ENCODE data around the gene DIS3L2. TPM values are rescaled to one million over a fixed set of nuclear protein-coding genes. Genes with fewer than 3 reads are reported as not detected.

The DIS3L2 gene
- total RNA-seq, 1 donor from 2014 or later = 24.0 TPM

- Histone ChIP-seq H3K27ac (ENCODE audit: low read depth, low read length) (no peak overlapping the region), H3K9me3 (ENCODE audit: insufficient read depth, low read depth, low read length) (no peaks in the 10 kb centered on the region), H2AFZ (ENCODE audit: low read depth, low read length) (no peak overlapping the region), H3K4me1 (ENCODE audit: insufficient read depth, low read length) (peaks cover 11% of the 10 kb centered on the region), H3K4me2 (ENCODE audit: low read length) (no peak overlapping the region), H3K36me3 (ENCODE audit: insufficient read depth, low read length) (peaks cover 2% of the 10 kb centered on the region), H3K4me3 (ENCODE audit: insufficient read depth, low read depth, low read length) (no peak overlapping the region), H4K20me1 (ENCODE audit: insufficient read depth, low read length) (peaks cover 11% of the 10 kb centered on the region), H3K27me3 (ENCODE audit: insufficient read depth, low read length) (no peaks in the 10 kb centered on the region), H3K79me2 (ENCODE audit: insufficient read depth, low read length) (no peaks in the 10 kb centered on the region), H3K9ac (ENCODE audit: low read length) (no peak overlapping the region)
- H3K9me3 Mint-ChIP-seq (ENCODE audit: unreplicated experiment) = no peaks in the 10 kb centered on the region
- FAIRE-seq = no peak
- no peak overlapping the region for H3K27ac Mint-ChIP-seq (ENCODE audit: unreplicated experiment)
- no peak overlapping the region for H3K4me3 Mint-ChIP-seq (ENCODE audit: unreplicated experiment)
- DNase-seq (ENCODE audit: low read depth) = no peak
- peaks cover 14% of the 10 kb centered on the region for H3K4me1 Mint-ChIP-seq (ENCODE audit: low read depth, unreplicated experiment)
- H3K36me3 Mint-ChIP-seq (ENCODE audit: low read depth, unreplicated experiment) = peaks cover 5% of the 10 kb centered on the region
- no peaks in the 10 kb centered on the region for H3K27me3 Mint-ChIP-seq (ENCODE audit: low read depth, unreplicated experiment)
- TF ChIP-seq CTCF (IDR thresholded peaks at IDR 0.05; ENCODE audit: insufficient read depth, low read depth, low read length) (no peak), EZH2 (IDR thresholded peaks at IDR 0.05; ENCODE audit: insufficient read depth, low read length) (no peak)
These were observed 263.9 kb downstream of the DIS3L2 start for GRCh38 chr2:232225429-232225828.

GRCh38 chr2:232225895-232226294 is 264.4 kb downstream of the DIS3L2 start:
- no peaks in the 10 kb centered on the region for H3K27me3 ChIP-seq (ENCODE audit: insufficient read depth, low read length)
- peaks cover 11% of the 10 kb centered on the region for H3K4me1 ChIP-seq (ENCODE audit: insufficient read depth, low read length)
- peaks cover 2% of the 10 kb centered on the region for H3K36me3 ChIP-seq (ENCODE audit: insufficient read depth, low read length)
- H3K27ac Mint-ChIP-seq (ENCODE audit: unreplicated experiment) = no peak overlapping the region
- no peak overlapping the region for H2AFZ ChIP-seq (ENCODE audit: low read depth, low read length)
- DNase-seq (ENCODE audit: low read depth) (no peak), FAIRE-seq (no peak)
- no peak for TF ChIP-seq CTCF (IDR thresholded peaks at IDR 0.05; ENCODE audit: insufficient read depth, low read depth, low read length)
- no peak for TF ChIP-seq EZH2 (IDR thresholded peaks at IDR 0.05; ENCODE audit: insufficient read depth, low read length)
- peaks cover 5% of the 10 kb centered on the region for H3K36me3 Mint-ChIP-seq (ENCODE audit: low read depth, unreplicated experiment)
- H3K79me2 ChIP-seq (ENCODE audit: insufficient read depth, low read length) = no peaks in the 10 kb centered on the region
- no peaks in the 10 kb centered on the region for H3K9me3 ChIP-seq (ENCODE audit: insufficient read depth, low read depth, low read length)
- H3K27ac ChIP-seq (ENCODE audit: low read depth, low read length) = no peak overlapping the region
- no peak overlapping the region for H3K4me2 ChIP-seq (ENCODE audit: low read length)
- no peak overlapping the region for H3K9ac ChIP-seq (ENCODE audit: low read length)
- no peak overlapping the region for H3K4me3 Mint-ChIP-seq (ENCODE audit: unreplicated experiment)
- no peaks in the 10 kb centered on the region for H3K27me3 Mint-ChIP-seq (ENCODE audit: low read depth, unreplicated experiment)
- H3K9me3 Mint-ChIP-seq (ENCODE audit: unreplicated experiment) = no peaks in the 10 kb centered on the region
- peaks cover 19% of the 10 kb centered on the region for H3K4me1 Mint-ChIP-seq (ENCODE audit: low read depth, unreplicated experiment)
- peaks cover 14% of the 10 kb centered on the region for H4K20me1 ChIP-seq (ENCODE audit: insufficient read depth, low read length)
- H3K4me3 ChIP-seq (ENCODE audit: insufficient read depth, low read depth, low read length) = no peak overlapping the region

DNA sequence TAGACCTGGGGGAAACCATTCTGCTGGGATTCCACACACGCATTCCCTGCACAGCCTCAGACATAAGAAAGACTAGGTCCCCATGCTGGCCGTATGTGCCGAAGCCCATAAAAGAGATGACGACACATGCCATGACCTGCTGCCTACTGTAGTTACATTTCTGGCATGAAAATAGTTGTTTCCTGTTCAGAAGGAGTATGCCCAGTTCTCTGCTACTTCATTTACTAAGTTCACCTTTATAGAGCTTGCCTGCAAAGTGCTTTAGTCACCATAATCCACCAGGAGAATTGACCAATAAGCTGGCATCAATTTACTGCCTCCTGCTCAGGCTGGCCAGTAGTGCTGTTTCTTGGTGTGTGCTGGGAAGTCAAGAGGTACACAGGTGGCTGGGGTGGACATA is 266.8 kb downstream of the DIS3L2 start:
- no peaks in the 10 kb centered on the region for H3K9me3 Mint-ChIP-seq (ENCODE audit: unreplicated experiment)
- DNase-seq (ENCODE audit: low read depth) (no peak), FAIRE-seq (no peak)
- peaks cover 20% of the 10 kb centered on the region for H3K4me1 Mint-ChIP-seq (ENCODE audit: low read depth, unreplicated experiment)
- TF ChIP-seq CTCF (IDR thresholded peaks at IDR 0.05; ENCODE audit: insufficient read depth, low read depth, low read length) = no peak
- H3K79me2 ChIP-seq (ENCODE audit: insufficient read depth, low read length) = no peaks in the 10 kb centered on the region
- no peak overlapping the region for H3K4me2 ChIP-seq (ENCODE audit: low read length)
- peaks cover 11% of the 10 kb centered on the region for H3K4me1 ChIP-seq (ENCODE audit: insufficient read depth, low read length)
- H3K9ac ChIP-seq (ENCODE audit: low read length) = no peak overlapping the region
- no peak overlapping the region for H3K4me3 ChIP-seq (ENCODE audit: insufficient read depth, low read depth, low read length)
- H3K36me3 Mint-ChIP-seq (ENCODE audit: low read depth, unreplicated experiment) = no peaks in the 10 kb centered on the region
- H3K36me3 ChIP-seq (ENCODE audit: insufficient read depth, low read length) = peaks cover 2% of the 10 kb centered on the region
- no peak overlapping the region for H3K27ac Mint-ChIP-seq (ENCODE audit: unreplicated experiment)
- H4K20me1 ChIP-seq (ENCODE audit: insufficient read depth, low read length) = peaks cover 26% of the 10 kb centered on the region
- H3K4me3 Mint-ChIP-seq (ENCODE audit: unreplicated experiment) = no peak overlapping the region
- no peak overlapping the region for H3K27ac ChIP-seq (ENCODE audit: low read depth, low read length)
- no peaks in the 10 kb centered on the region for H3K9me3 ChIP-seq (ENCODE audit: insufficient read depth, low read depth, low read length)
- H2AFZ ChIP-seq (ENCODE audit: low read depth, low read length) = no peak overlapping the region
- H3K27me3 ChIP-seq (ENCODE audit: insufficient read depth, low read length) = no peaks in the 10 kb centered on the region
- H3K27me3 Mint-ChIP-seq (ENCODE audit: low read depth, unreplicated experiment) = no peaks in the 10 kb centered on the region
